Aorta (tissue), 5 donors: ENCODE results near the gene LYPD5. TPM values are rescaled to one million over a fixed set of nuclear protein-coding genes. Genes with fewer than 3 reads are reported as not detected.
"Not testable (repeated sequence)": the region's sequence is repeated elsewhere in the genome, so short reads cannot be mapped to it uniquely, and the experiment has no call there.

ENCODE experiments used
- ATAC-seq: fragments of 200-7000 bp; cut with Tn5 transposase; one replicate; pipeline ENCODE4 v1.9.1; 2022; ENCODE audit warnings: moderate library complexity; ENCODE audit not compliant: low FRiP score
- DNase-seq, 2 donors: peaks; one replicate each; pipeline ENCODE4 v3.0.0-alpha.2; 2020
- H3K27ac ChIP-seq, 2 donors: one replicate each; pipeline ENCODE4 v1.5.1; 2013; ENCODE audit warnings: low read length in 2 of 2, mild to moderate bottlenecking in 2 of 2, moderate library complexity in 2 of 2, control low read depth in 1 of 2, inconsistent platforms in 1 of 2, low read depth in 1 of 2
- H3K27me3 ChIP-seq, 2 donors: one replicate each; pipeline ENCODE4 v1.6.1; 2013; ENCODE audit warnings: control low read depth in 1 of 2, low read length in 1 of 2, mild to moderate bottlenecking in 1 of 2, moderate library complexity in 1 of 2; ENCODE audit not compliant: insufficient read depth in 2 of 2, control insufficient read depth in 1 of 2
- H3K36me3 ChIP-seq, 2 donors: one replicate each; pipeline ENCODE4 v1.6.1; 2013; ENCODE audit warnings: control low read depth in 1 of 2, low read length in 1 of 2, mild to moderate bottlenecking in 1 of 2; ENCODE audit not compliant: insufficient read depth in 2 of 2, control insufficient read depth in 1 of 2
- H3K4me1 ChIP-seq, 2 donors: one replicate each; pipeline ENCODE4 v1.6.1; 2013; ENCODE audit warnings: low read length in 2 of 2, control low read depth in 1 of 2, mild to moderate bottlenecking in 1 of 2, moderate library complexity in 1 of 2; ENCODE audit not compliant: insufficient read depth in 2 of 2, control insufficient read depth in 1 of 2
- H3K4me3 ChIP-seq, 2 donors: one replicate each; pipeline ENCODE4 v1.5.1; 2013; ENCODE audit warnings: low read length in 2 of 2, control low read depth in 1 of 2, mild to moderate bottlenecking in 1 of 2
- H3K9me3 ChIP-seq: one replicate; pipeline ENCODE4 v1.6.1; 2013; ENCODE audit warnings: mild to moderate bottlenecking, low read length; ENCODE audit not compliant: control insufficient read depth
- WGBS, 2 donors: extraction: QIAGEN DNeasy Blood & Tissue Kit; methylation state at CpG; one replicate each; pipeline ENCODE4 v1.1.7; 2013; 5-methylcytosine and 5-hydroxymethylcytosine counted together
- intact Hi-C, 2 donors: fragments of 100-400 bp; cut with DNase I; formaldehyde crosslinking; loops; one replicate each; pipeline versions ENCODE4 v1.14.2 to v1.15.0; 2022
- long read RNA-seq, 2 donors: library from polyadenylated mRNA; unstranded; transcript quantifications; one replicate each; pipeline ENCODE4 v2.0.0, GENCODE V29; 2020 to 2021
- polyA plus RNA-seq, 2 donors: library from polyadenylated mRNA; stranded (reverse); fragments of 200-250 nt; gene quantifications; one replicate each; pipeline ENCODE4 v1.2.3, GENCODE V29; 2013
- total RNA-seq, 2 donors: library from RNA; stranded (reverse); fragmentation: NEBNext Ultra II Directional; extraction: Animal tissue kit (Norgen Biotek cat#: 25700); gene quantifications; one replicate each; pipeline ENCODE4 v1.2.1, GENCODE V29; 2021
- donor health status: healthy with polysubstance abuse.
- donor health status: Bipolar disorder and iron deficiency.
- donor health status: DM: no; HTN: no; CAD: no.
- donor health status: DM: no; HTN: no; CAD: no.
- donor health status: DM: yes; HTN: yes; CAD: no.

LYPD5 gene
- total RNA-seq (1 to 10 TPM; 1.6 to 1.9 TPM), polyA plus RNA-seq (under 1 TPM; 0.08 to 0.63 TPM)
- long read RNA-seq, donor 1, partial matches to known transcripts: 0 of 9 reads
- long read RNA-seq, donor 1, other reads (novel, unspliced or antisense): 0 of 9 reads
- long read RNA-seq, donor 2, partial matches to known transcripts: 0 of 1 reads
- long read RNA-seq, donor 2, other reads (novel, unspliced or antisense): 0 of 1 reads

DNA sequence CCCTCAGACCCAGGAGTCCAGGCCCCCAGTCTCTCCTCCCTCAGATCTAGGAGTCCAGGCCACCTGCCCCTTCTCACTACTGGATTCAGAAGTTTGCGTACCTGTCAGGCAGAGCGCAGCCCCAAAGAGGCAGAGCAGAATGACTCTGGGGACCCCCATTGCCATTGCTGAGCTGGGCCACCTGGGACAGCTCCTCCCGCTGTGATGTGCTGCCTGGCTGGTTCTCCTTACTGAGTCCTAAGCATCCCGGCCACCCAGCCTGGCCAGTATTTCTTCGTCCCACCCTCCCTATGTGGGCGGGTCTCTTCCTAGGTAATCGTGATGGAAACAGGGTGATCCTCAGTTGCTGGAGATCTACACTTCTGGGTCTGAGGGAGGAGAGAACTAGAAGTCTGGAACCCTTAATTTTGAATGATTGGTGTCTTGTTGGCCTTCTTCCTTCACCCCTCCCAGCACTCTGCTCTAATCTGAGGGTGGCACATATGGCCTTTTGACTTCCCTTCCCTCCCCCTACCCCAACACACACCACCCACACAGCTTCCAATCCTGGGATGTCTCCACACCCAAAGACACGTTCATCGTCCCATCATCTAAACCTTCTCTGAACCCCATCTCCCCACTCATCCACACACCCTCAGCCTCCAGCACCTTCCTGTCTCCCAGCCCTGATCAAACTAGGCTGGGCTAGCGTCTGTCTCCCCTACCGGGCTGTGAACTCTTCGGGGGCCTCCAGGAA lies at the start of gene LYPD5:
TSS of gene LYPD5 (minus strand) at position 232 of the 736 bp plus-strand sequence. CDS start at position 165, 67 bp downstream.
- ATAC-seq: no peak
- 55 to 57% methylated on average over 12 of the region's 12 CpGs for WGBS, 2 donors
- Histone ChIP-seq H3K27ac (no peak within 1 kb of the TSS), H3K9me3 (no peaks in the 10 kb centered on the region), H3K36me3 (no peaks in the 10 kb centered on the region), H3K27me3 (no peaks in the 10 kb centered on the region), H3K4me3 (no peak within 1 kb of the TSS), H3K4me1 (no peaks in the 10 kb centered on the region)
- no peak for DNase-seq
- intact Hi-C loops: no loop called here

DNA sequence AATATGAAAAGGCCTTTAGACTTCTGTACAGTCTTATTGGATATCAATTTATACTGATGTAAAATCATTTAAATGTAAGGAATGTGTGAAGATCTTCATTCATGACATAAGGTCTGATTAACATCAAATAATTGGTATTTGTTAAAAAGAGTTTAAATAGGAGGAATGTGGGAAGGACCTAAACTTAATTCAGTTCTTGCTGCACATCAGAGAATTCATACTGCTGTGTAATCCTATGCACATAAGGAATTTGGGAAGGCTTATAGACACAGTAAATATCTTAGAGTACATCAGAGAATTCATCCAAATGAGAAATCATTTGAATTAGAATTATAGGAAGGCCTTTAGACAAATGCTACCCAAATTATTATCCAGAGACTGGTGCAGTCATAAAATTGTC lies 46.6 kb upstream of the LYPD5 start:
- intact Hi-C loops: no loop called here
- DNase-seq (no peak), ATAC-seq (no peak)
- Histone ChIP-seq H3K27ac (no peak overlapping the region), H3K4me3 (no peak overlapping the region), H3K36me3 (peaks cover 3 to 29% of the 10 kb centered on the region in 2 donors), H3K4me1 (no peaks in the 10 kb centered on the region), H3K9me3 (peaks cover 9% of the 10 kb centered on the region), H3K27me3 (no peaks in the 10 kb centered on the region)

DNA sequence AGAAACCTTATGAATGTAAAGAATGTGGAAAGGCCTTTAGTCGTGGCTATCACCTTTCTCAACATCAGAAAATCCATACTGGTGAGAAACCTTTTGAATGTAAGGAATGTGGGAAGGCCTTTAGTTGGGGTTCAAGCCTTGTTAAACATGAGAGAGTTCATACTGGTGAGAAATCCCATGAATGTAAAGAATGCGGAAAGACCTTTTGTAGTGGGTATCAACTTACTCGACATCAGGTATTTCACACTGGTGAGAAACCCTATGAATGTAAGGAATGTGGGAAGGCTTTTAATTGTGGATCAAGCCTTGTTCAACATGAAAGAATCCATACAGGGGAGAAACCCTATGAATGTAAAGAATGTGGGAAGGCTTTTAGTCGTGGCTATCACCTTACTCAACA lies 45.6 kb upstream of the LYPD5 start:
- ATAC-seq (no peak), DNase-seq (no peak)
- intact Hi-C loops: no loop called here
- Histone ChIP-seq H3K27ac (no peak overlapping the region), H3K9me3 (peaks cover 9% of the 10 kb centered on the region), H3K4me3 (no peak overlapping the region), H3K4me1 (no peaks in the 10 kb centered on the region), H3K27me3 (no peaks in the 10 kb centered on the region), H3K36me3 (peaks cover 6 to 29% of the 10 kb centered on the region in 2 donors)
- 92% methylated on average over 4 of the region's 4 CpGs for WGBS, 2 donors

- H3K9me3 ChIP-seq: peaks cover 10% of the 10 kb centered on the region
- no peaks in the 10 kb centered on the region for H3K4me1 ChIP-seq
- 95 to 97% methylated on average over 1 of the region's 1 CpG for WGBS, 2 donors
- no peak overlapping the region for H3K27ac ChIP-seq
- peaks cover 9 to 27% of the 10 kb centered on the region in 2 donors for H3K36me3 ChIP-seq
- no peaks in the 10 kb centered on the region for H3K27me3 ChIP-seq
- intact Hi-C loops: no loop called here
- DNase-seq: no peak
- no peak for ATAC-seq
- H3K4me3 ChIP-seq: no peak overlapping the region
Measured at GRCh38 chr19:43847246-43847645, 45.0 kb upstream of the LYPD5 start.

DNA sequence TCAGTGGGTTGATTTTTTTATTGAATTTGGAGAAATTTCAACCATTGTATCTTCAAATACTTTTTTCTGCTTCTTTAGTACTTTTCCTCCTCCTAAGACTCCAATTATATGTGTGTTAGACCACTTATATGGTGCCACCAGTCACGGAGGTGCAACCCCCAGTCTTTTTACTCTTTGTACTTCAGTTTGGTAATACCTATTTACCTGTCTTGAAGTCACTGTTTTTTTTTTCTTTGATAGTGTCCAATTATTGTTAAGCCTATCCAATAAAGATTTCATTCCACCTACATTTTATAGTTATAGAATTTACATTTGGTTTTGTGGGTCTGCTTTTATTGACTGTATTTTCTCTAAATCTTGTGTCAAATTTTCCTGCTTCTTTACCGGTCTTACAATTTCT lies 39.8 kb upstream of the LYPD5 start:
- Histone ChIP-seq H3K4me1 (no peaks in the 10 kb centered on the region), H3K36me3 (peaks cover 25 to 26% of the 10 kb centered on the region in 2 donors), H3K4me3 (peak overlapping the region in 1 of 2 donors; percentile 48), H3K27ac (no peak overlapping the region), H3K27me3 (no peaks in the 10 kb centered on the region), H3K9me3 (peaks cover 23% of the 10 kb centered on the region)
- 48 to 95% methylated on average over 2 of the region's 2 CpGs for WGBS, 2 donors
- intact Hi-C loops: no loop called here
- no peak for DNase-seq
- ATAC-seq: no peak

DNA sequence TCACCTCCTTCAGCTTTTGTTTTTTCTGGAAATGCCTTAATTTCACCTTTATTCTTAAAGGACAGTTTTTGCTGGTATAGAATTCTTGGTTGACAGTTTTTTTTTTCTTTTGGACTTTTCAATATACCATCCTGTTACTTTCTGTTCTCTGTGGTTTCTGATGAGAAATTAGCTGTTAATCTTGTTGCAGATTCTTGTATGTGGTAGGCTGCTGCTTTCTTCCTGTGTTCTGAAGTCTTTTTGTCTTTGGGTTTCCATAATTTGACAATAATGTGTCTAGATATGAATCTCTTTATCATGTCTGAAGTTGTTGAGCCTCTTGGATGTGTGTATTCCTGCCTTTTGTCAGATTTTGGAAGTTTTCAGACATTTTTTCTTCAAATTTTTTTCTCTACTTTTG lies 36.9 kb upstream of the LYPD5 start:
- Histone ChIP-seq H3K27me3 (no peaks in the 10 kb centered on the region), H3K4me1 (no peaks in the 10 kb centered on the region), H3K9me3 (peaks cover 26% of the 10 kb centered on the region), H3K4me3 (no peak overlapping the region), H3K36me3 (peaks cover 33 to 40% of the 10 kb centered on the region in 2 donors), H3K27ac (no peak overlapping the region)
- ATAC-seq: no peak
- DNase-seq: no peak
- intact Hi-C loops: no loop called here

- Histone ChIP-seq H3K4me3 (peak within 1 kb of the TSS; percentile 35 to 37), H3K27ac (no peak within 1 kb of the TSS), H3K4me1 (no peaks in the 10 kb centered on the region), H3K27me3 (no peaks in the 10 kb centered on the region), H3K9me3 (peaks cover 1% of the 10 kb centered on the region), H3K36me3 (no peaks in the 10 kb centered on the region)
- DNase-seq (peak; percentile 94 to 95), ATAC-seq (peak; percentile 97)
- intact Hi-C loops: loop anchor here in 1 of 2 donors (10.0 kb wide), 1 partner anchor 128 kb away; the partner anchor contains the start of gene ZNF221
- WGBS, 2 donors: 4% methylated on average over 46 of the region's 46 CpGs
Measured at GRCh38 chr19:43826787-43827754, 24.8 kb upstream of the LYPD5 start, which contains the start of gene ZNF283. ZNF283 (plus strand) TSS chr19:43827321; CDS start chr19:43833505, 6,184 bp downstream.

DNA sequence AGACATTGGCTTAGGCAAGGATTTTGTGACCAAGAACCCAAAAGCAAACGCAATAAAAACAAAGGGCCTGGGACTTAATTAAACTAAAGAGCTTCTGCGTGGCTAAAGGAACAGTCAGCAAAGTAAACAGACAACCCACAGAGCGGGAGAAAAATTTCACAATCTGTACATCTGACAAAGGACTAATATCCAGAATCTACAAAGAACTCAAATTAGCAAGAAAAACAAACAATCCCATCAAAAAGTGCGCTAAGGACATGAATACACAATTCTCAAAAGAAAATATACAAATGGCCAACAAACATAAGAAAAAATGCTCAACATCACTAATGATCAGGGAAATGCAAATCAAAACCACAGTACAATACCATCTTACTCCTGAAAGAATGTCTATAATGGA lies 22.3 kb upstream of the LYPD5 start:
- H3K27ac ChIP-seq, H3K36me3 ChIP-seq, H3K9me3 ChIP-seq, DNase-seq, H3K27me3 ChIP-seq, H3K4me3 ChIP-seq, ATAC-seq, H3K4me1 ChIP-seq: not testable (repeated sequence)
- WGBS, 2 donors: 58 to 64% methylated on average over 4 of the region's 4 CpGs
- intact Hi-C loops: loop anchor here in 1 of 2 donors (10.0 kb wide), 1 partner anchor 130 kb away; the partner anchor contains the start of gene ZNF221
